Left cardiac atrium (tissue), 4 donors: ENCODE data around the gene ZNF688. TPM values are rescaled to one million over a fixed set of nuclear protein-coding genes. Genes with fewer than 3 reads are reported as not detected.
"Not testable (repeated sequence)": the region's sequence is repeated elsewhere in the genome, so short reads cannot be mapped to it uniquely, and the experiment has no call there.

ENCODE experiments used
- ATAC-seq, 2 donors: fragments of 200-7000 bp; cut with Tn5 transposase; one replicate each; pipeline ENCODE4 v1.9.1; 2020; ENCODE audit warnings: mild to moderate bottlenecking in 2 of 2, moderate library complexity in 2 of 2
- DNase-seq: peaks from one replicate; pipeline ENCODE4 v3.0.0-alpha.2; 2020
- intact Hi-C, 2 donors: fragments of 100-400 bp; cut with DNase I; formaldehyde crosslinking; loops; one replicate each; pipeline versions ENCODE4 v1.14.1 to v1.15.1; 2022 to 2023
- total RNA-seq, 2 donors: library from RNA; stranded (reverse); fragmentation: NEBNext Ultra II Directional; extraction: Animal tissue kit (Norgen Biotek cat#: 25700); gene quantifications; one replicate each; pipeline ENCODE4 v1.2.1, GENCODE V29; 2021
- donor health status: DM: no; HTN: yes; CAD: no.
- donor health status: DM: no; HTN: yes; CAD: no; lungs with severe emphysema.
- donor health status: DM: yes; HTN: yes; CAD: no.
- donor health status: Dilated cardiomyopathy.

ZNF688 gene
- total RNA-seq, 2 donors from 2014 or later = 7.9 to 12.5 TPM

DNA sequence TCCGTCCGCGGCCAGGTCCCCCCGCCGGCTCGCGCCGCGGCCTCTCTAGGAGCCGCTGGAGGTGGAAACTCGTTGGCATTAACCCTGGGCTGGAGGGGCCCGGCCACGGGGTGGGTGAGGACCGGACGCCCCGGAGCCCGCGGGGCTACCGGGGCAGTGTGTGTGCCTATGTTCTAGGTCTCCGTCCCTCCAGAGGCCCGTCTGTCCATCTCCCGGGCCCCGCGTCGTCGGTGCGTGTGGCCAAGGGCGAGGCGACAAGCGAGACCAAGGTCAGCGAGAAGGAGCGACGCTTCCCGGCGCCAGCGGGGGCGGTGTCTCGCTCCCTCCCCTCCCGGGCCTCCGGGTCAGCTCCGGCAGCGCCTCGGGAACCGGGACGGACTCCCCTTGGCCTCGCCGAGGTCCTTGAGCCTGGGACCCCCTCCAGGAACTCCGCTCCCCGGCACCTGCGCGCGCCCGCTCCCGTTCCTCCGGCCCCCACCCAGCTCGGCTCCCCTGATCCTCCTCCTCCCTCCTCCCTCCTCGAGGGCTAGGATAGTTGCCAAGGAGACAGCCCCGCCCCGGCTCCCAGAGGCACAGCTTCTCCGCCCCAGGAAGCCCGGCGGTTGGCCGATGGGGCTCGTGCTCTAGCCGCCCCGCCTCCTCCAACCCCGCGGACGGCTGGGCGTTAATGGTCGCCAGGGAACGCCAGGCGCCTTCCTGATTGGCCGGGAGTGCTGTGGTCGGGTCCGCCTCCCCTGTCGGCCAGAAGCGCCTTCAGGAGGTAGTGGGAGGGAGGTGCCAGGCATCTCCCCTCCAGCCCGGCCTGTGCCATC lies 44.5 kb downstream of the ZNF688 start:
- intact Hi-C loops = loop anchor here in 1 of 2 donors (5.0 kb wide), 2 partner anchors 45 to 80 kb away; partner anchors contain the start of genes SEPHS2 and ZNF688
- peak; percentile 93 to 95 for ATAC-seq
- DNase-seq = peak; percentile 99

DNA sequence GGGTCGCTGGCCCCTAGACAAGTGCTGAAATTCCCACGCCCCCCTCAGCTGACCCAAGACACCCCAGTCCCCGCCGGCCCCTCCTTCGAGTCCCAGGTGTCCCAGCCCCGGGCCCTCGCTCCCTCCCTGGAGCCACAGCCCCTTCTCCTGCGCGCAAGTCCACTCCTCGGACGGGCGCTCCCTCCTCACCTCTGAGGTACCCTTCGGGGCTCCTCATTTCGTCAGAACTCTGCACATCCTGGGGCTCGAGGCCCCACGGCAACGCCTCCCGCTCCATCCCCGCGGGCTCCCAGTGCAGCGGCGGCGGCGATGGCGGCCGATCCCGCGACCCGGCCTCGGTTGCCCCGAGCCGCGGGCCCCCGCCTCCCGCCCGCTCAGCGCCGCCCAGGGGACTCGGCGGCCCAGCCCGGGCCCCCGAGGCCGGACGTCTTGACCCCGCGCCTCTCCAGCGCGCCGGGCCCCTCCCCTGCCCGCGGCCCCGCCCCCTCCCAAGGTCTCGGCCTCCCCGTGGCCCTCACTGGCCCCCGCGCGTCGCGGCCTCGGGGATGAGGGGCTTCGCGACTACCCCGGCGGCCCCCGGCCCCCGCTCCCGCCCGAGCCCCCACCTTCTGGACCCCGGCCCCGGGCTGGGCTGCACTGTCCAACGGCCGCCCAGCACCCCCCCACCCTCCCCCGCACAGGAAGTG lies 45.2 kb downstream of the ZNF688 start, which contains the start of gene ZNF768:
TSS of gene ZNF768 (minus strand) at position 430 of the 686 bp plus-strand sequence. CDS start at position 277, 153 bp downstream.
- intact Hi-C loops = loop anchor here in 1 of 2 donors (5.0 kb wide), 2 partner anchors 46 to 79 kb away; partner anchors contain the start of genes SEPHS2 and ZNF688
- peak; percentile 70 for DNase-seq

DNA sequence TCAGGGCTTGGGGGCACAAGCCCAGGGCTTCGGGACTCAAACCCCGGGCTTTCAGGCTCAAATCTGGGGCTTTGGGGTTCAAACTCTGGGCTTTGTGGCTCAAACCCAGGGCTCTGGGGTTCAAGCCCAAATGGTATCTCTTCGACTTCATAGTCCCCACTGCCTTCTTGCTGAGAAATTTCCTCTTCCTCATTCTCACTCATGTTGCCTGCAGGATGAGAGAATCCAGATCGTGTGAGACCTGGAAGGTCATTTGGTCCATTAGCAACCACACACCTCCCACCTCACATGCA lies 45.7 kb downstream of the ZNF688 start:
- no peak for DNase-seq
- intact Hi-C loops = loop anchor here in 1 of 2 donors (5.0 kb wide), 2 partner anchors 47 to 78 kb away; partner anchors contain the start of genes SEPHS2 and ZNF688
- no peak for ATAC-seq

More for the DNA sequence above, 45.2 kb downstream of the ZNF688 start, which contains the start of gene ZNF768:
- ATAC-seq = peak; percentile 58 to 67

DNA sequence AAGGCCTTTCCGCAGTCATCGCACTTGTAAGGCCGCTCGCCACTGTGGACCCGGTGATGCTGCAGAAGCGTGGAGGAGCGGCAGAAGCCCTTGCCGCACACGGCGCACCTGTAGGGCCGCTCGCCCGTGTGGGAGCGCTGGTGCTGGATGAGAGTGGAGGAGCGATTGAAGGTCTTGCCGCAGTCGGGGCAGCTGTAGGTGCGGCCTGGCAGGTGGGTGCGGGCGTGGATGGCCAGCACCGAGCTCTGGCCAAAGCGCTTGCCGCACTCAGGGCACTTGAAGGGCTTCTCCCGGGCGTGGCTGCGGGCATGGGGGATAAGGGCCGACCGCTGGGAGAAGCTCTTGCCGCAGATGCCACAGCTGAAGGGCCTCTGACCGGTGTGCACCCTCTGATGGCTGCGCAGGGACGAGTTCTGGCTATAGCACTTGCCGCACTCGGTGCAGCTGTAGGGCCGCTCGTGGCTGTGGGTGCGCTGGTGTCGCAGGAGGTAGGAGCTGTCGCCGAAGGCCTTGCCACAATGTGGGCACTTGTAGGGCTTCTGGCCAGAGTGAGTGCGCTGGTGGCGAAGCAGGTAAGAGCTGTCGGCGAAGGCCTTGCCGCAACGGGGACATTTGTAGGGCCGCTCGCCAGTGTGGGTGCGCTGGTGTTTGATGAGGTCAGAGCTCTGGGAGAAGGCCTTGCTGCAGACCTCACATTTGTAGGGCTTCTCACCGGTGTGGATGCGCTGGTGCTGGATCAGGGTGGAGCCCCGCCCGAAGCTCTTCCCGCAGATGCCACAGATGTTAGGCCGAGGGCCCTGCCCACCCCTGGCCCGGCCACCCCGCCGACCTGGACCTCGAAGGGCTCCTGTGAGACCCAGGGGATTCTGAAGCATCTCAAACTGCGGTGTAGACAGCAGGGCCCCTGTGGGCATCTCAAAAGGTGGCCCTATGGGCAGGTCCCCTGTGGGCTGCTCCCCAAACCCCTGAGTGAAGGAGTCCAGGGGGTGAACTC lies 46.6 kb downstream of the ZNF688 start:
- intact Hi-C loops = loop anchor here in 1 of 2 donors (5.0 kb wide), 2 partner anchors 47 to 78 kb away; partner anchors contain the start of genes SEPHS2 and ZNF688
- no peak for DNase-seq
- ATAC-seq = no peak

DNA sequence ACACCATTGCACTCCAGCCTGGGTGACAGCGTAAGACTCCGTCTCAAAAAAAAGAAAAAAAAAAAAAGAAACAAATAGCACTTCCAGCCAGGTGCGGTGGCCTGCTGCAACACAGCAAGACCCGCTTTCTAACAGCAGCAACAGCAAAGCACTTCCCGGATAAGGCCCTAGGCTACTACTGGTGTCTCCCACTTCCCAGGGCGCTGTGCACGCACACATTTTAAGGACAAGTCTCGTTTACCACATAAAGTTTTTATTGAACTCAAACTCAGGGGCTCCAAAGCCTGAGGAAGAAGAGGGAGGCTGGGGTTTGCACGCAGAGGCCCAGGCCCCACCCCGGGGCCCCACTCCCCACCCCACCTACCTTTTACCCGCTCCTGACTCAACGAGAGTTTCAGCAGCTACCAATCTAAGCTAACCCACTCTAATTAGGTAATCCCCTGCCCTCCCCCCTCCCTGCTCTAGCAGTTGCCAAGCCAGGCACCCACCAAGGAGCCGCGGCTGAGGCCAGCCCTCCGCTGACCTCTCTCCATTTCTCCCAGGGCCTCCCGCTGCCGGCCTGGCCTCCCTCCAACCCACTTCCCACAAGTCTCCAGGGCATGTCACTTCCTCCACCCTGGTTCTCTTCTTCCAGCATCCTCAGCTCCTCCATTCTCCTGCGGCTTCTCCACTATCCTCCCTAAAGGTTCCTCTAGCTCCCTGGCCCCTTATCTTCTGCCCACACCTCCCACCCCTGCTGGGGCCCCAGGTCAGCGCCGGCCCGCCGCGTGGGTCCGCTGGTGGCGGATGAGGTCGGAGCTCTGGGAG lies 47.5 kb downstream of the ZNF688 start:
- DNase-seq = peak; percentile 51
- intact Hi-C loops = no loop called here
- no peak for ATAC-seq

DNA sequence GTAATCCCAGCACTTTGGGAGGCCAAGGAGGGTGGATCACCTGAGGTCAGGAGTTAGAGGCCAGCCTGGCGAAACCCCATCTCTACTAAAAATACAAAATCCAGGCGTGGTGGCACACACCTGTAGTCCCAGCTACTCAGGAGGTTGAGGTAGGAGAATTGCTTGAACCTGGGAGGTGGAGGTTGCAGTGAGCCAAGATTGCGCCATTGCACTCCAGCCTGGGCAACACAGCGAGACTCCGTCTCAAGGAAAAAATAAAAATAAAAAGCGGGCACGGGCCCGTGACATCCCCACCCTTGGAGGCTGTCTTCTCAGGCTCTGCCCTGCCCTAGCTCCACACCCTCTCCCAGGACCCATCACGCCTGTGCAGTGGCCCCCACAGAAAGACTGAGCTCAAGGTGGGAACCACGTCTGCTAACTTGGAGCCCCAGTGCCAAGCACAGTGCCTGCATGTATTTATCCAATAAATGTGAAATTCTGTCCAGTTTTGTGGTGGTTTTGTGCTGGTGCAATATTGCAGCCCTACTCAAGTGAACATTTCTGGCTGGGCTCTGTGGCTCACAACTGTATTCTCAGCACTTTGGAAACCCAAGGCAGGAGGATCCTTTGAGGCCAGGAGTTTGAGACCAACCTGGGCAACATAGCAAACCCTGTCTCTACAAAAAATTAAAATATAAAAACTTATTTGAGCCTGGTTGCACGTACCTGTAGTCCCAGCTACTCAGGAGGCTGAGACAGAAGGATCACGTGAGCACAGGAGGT lies 48.6 kb downstream of the ZNF688 start:
- DNase-seq, ATAC-seq, intact Hi-C loops: not testable (repeated sequence)

DNA sequence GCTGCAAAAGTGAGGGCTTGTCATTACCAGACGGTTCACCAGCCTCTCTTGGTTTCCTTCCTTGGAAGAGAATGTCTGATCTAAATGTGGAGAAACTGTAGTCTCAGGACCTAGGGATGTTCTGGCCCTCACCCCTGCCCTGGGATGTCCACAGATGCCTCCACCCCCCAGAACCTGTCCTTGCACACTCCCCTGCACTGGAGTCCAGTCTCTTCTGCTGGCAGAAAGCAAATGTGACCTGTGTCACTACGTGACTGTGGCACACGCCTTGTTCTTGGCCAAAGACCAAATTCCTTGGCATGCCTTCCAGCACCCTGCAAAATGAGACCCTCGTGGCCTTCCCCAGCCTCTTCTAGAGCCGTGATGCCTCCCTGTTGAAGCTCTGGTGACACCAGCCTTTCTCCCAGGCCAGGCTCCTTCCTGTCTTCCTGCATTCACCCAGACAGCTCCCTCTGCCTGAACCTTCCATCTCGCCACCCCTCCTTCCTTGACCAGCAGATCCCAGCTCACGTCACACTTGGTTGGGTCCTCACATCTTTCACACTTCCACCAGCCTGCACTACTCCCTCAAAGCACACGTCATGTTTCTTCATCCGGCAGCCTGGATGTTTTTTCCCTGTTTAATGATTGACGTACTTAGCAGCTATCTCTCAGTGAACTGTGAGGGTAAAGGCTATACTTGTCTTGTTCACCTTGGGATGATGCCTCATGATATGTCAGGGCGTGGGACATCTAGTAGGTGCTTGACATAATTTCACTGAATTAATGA lies 49.5 kb downstream of the ZNF688 start:
- intact Hi-C loops = no loop called here
- ATAC-seq = no peak
- DNase-seq = no peak

DNA sequence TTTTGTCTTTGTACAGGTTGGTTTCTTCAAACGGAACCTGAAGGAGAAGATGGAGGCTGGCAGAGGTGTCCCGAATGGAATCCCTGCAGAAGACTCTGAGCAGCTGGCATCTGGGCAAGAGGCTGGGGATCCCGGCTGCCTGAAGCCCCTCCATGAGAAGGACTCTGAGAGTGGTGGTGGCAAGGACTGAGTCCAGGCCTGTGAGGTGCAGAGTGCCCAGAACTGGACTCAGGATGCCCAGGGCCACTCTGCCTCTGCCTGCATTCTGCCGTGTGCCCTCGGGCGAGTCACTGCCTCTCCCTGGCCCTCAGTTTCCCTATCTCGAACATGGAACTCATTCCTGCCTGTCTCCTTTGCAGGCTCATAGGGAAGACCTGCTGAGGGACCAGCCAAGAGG lies 50.0 kb downstream of the ZNF688 start:
- intact Hi-C loops = no loop called here
- DNase-seq = no peak
- no peak for ATAC-seq

Other genes starting within 250 kb of the ZNF688 start
- 10 to 100 TPM; 35.5 to 47.8 TPM for gene CD2BP2, start 216.4 kb downstream of the ZNF688 start, total RNA-seq
- gene TBC1D10B, start 201.2 kb downstream of the ZNF688 start, total RNA-seq = 10 to 100 TPM; 23.4 to 30.5 TPM
- gene MYL11, start 196.9 kb downstream of the ZNF688 start, total RNA-seq = not detected
- 1 to 10 TPM; 2.0 to 3.4 TPM for gene SEPTIN1, start 189.2 kb downstream of the ZNF688 start, total RNA-seq
- gene ZNF48, start 176.3 kb downstream of the ZNF688 start, total RNA-seq = 1 to 10 TPM; 5.4 to 6.4 TPM
- 1 to 10 TPM; 5.9 to 6.2 TPM for gene ZNF771, start 164.1 kb downstream of the ZNF688 start, total RNA-seq
- 10 to 100 TPM; 35.1 to 35.5 TPM for gene DCTPP1, start 141.7 kb downstream of the ZNF688 start, total RNA-seq
- gene SEPHS2, start 125.8 kb downstream of the ZNF688 start, total RNA-seq = 10 to 100 TPM; 32.8 to 44.7 TPM
- 1 to 10 TPM; 3.3 to 3.9 TPM for gene ITGAL, start 99.0 kb downstream of the ZNF688 start, total RNA-seq
- gene ZNF768, start 45.1 kb downstream of the ZNF688 start, total RNA-seq = 10 to 100 TPM; 46.4 to 55.5 TPM
- 1 to 10 TPM; 8.0 to 8.2 TPM for gene ZNF747, start 36.9 kb downstream of the ZNF688 start, total RNA-seq
- gene ZNF764, start 13.3 kb downstream of the ZNF688 start, total RNA-seq = 1 to 10 TPM; 5.7 to 8.7 TPM
- 1 to 10 TPM; 8.2 to 9.8 TPM for gene ZNF785, start 14.0 kb upstream of the ZNF688 start, total RNA-seq
- gene ZNF689, start 38.7 kb upstream of the ZNF688 start, total RNA-seq = 1 to 10 TPM; 5.2 to 6.6 TPM
- 10 to 100 TPM; 23.7 to 24.0 TPM for gene PRR14, start 79.2 kb upstream of the ZNF688 start, total RNA-seq
- gene FBRS, start 86.7 kb upstream of the ZNF688 start, total RNA-seq = 10 to 100 TPM; 29.5 to 37.2 TPM
- 10 to 100 TPM; 42.3 to 45.9 TPM for gene SRCAP, start 127.5 kb upstream of the ZNF688 start, total RNA-seq
- 10 to 100 TPM; 17.8 to 18.6 TPM for gene PHKG2, start 176.7 kb upstream of the ZNF688 start, total RNA-seq
- gene CFAP119, start 190.3 kb upstream of the ZNF688 start, total RNA-seq = 1 to 10 TPM in 1 of 2 donors, under 1 TPM in 1; 0.52 to 1.1 TPM
- 10 to 100 TPM; 41.2 to 72.1 TPM for gene RNF40, start 190.6 kb upstream of the ZNF688 start, total RNA-seq
- gene ZNF629, start 215.5 kb upstream of the ZNF688 start, total RNA-seq = 10 to 100 TPM; 16.6 to 28.3 TPM